GM18867 (cell line): Measurements from ENCODE around the gene ITGA5.
A peak's percentile ranks its signal among the peaks of the same experiment; 100 is the strongest.

Experiments
- ATAC-seq: cut with Tn5 transposase; IDR thresholded peaks from one replicate; pipeline ENCODE4 v1.9.1; 2021; ENCODE audit warnings: mild to moderate bottlenecking, moderate library complexity; ENCODE audit not compliant: unreplicated experiment

ITGA5 gene

DNA sequence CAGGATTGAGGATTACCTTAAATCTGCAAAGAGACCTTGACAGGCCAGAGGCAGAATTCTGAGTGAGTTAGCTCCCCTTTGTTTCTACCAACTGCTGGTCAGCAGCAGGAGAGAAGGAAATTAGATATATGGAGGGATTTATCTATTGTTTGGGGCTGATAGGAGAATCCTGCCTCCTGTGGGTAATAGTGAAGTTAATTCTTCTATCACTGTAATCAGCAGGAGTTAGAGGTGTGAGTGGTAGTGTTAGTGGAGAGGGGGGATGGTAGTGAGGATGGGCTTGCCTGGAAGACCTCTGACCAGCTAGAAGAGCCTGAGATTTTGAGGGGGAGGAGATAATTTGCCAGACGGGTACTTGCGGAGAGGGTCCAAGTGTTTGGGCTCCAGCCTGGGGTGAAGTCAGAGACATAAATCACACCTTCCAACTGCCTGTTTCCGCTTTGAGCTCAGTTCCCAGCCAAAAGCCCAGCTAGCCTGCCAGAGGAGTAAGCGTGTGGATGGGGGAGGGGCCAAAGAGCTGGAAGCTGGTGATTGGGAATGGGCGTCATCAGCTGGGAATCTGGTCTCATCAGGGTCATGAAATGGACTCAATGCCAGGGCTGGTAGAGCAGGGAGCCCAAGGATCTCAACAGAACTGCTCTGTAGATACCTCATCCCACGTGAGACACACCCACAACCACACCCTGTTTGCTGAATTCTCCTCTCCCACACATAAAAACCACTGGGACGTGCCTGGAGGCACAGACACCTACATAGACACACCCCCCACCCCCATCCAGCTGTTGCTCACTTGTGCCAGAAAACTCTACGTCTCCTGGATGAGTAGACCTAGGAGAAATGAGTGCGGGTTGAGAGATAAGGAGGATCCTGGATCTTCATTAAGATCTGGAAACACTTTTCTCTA is 13.1 kb upstream of the ITGA5 start:
- no peak for ATAC-seq

DNA sequence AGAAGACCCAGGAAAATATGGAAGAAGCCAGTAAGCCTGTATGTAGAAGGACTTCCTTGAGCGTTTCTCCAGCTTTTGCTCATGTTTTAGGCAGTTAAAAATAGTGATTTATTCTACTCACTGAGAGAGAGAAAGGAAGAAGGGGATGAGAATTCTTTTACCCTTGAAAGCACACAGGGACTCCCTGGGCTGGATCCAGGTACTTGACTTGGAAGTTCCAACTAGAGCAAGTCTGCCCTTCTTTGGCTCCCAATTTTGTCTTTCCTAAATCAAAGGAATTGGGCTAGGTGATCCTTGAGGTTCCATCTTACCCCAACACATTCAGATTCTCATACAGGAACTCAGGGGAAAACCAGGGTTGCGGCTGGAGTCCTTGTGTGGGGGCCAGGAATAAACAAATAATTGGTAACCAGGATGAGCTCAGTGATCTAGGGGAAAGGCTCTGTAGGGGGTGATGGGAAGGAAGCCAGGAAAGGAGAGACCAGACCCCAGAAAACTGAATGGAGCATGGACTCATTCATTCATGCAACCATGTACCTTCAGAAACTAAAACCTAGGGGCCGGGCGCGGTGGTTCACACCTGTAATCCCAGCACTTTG is 11.5 kb upstream of the ITGA5 start:
- no peak for ATAC-seq

- no peak for ATAC-seq
Observed at GRCh38 chr12:54429014-54429471, 10.0 kb upstream of the ITGA5 start.

GRCh38 chr12:54428050-54429013 is 9.3 kb upstream of the ITGA5 start:
- no peak for ATAC-seq

DNA sequence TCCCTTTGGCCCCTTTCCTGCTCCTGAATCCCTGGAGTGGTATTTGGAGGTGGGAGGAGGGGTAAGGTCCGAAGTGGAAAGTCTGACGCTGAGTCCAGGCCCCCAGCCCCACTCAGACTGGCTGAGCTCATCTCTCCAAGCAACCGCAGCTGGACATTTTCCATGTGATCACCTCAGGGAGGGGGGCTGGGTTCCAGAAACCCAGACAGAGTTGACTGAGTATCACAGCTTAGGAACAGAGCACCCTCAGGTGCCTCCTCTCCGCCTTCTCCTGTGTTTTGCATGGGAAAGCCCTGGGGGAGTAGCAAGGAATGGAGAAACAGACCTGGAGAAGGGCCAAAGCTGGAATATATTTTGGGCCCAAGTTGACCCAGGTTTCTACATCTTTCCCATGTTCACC is 8.0 kb upstream of the ITGA5 start:
- no peak for ATAC-seq

- no peak for ATAC-seq
Observed at GRCh38 chr12:54426690-54427089, 7.6 kb upstream of the ITGA5 start.

GRCh38 chr12:54425702-54426101 is 6.6 kb upstream of the ITGA5 start:
- ATAC-seq = no peak

DNA sequence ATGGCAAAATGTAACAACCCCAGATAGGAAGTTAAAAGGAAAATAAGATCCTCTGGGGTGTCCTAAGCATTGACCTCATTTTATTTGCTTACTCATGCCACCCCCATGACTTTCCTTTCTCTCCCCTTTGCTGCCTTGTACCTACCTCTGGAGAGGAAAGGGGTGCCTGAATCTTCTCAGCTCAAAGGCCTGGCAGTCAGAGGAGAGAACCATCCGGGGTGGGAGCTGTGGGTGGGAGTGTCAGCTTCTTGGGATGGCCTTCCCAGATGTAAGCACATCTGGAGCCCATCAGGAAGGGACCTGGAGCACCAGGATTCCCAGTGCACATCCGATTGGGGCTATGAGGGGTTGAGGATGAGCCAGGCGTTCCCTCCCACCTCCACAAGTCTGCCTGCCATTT is 5.2 kb upstream of the ITGA5 start:
- no peak for ATAC-seq

GRCh38 chr12:54423816-54424150 is 4.7 kb upstream of the ITGA5 start:
- no peak for ATAC-seq

GRCh38 chr12:54421879-54422250 is 2.8 kb upstream of the ITGA5 start:
- ATAC-seq = no peak

DNA sequence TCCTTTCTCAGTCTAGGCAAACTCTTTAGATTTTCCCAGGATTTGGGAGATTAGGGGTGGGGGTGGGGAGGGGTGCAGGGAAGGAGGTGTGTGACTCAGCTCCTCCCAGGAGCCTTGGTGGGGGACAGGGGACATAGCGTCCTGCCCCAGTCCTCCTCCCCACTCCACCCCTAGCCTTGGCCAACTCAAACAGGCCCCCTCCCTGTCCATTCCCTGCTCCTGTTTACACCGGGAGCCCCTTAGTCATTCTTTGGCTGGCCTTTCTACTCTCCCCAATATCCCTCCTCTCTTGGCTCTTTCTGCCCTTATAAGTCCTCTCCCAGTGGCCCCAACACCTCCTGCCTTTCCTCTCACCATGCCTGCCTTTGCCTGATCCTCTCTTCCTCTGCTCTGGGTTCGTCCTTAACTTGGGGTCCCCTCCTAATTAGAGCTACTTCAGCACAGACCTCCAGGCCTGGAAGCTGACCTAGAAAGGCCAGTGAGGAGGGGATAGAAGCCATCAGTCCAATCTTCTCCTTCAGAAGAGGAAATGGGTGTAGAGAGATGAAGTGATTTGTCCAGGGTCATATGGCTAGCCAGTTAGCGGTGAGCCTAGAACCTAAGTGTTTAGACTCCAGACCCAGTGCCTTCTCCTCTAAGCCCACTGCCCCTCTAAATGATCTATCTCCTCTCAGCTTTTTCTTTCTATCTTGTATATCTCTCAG is 2.3 kb upstream of the ITGA5 start:
- no peak for ATAC-seq

DNA sequence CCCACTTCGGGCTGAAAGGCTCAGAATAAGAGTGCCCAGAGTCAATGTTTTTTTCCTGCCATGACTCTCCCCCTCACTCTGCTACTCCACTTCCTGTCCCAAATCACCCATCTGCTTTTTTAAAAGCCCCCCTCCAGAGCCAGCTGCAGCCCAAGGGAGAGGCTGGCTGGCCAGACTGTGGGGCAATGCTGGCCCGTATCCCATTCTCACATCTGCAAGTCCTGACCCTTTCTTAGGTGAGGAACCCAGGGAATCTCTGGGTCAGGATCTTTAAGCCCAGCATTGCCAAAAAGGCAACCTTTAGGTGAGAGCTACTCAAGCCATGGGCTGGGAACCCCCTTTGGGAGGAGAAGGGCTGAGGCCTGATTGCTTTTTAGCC is 1.7 kb upstream of the ITGA5 start:
- ATAC-seq = no peak

- no peak for ATAC-seq
Observed at GRCh38 chr12:54418441-54419087, 502 bp downstream of the ITGA5 start.

DNA sequence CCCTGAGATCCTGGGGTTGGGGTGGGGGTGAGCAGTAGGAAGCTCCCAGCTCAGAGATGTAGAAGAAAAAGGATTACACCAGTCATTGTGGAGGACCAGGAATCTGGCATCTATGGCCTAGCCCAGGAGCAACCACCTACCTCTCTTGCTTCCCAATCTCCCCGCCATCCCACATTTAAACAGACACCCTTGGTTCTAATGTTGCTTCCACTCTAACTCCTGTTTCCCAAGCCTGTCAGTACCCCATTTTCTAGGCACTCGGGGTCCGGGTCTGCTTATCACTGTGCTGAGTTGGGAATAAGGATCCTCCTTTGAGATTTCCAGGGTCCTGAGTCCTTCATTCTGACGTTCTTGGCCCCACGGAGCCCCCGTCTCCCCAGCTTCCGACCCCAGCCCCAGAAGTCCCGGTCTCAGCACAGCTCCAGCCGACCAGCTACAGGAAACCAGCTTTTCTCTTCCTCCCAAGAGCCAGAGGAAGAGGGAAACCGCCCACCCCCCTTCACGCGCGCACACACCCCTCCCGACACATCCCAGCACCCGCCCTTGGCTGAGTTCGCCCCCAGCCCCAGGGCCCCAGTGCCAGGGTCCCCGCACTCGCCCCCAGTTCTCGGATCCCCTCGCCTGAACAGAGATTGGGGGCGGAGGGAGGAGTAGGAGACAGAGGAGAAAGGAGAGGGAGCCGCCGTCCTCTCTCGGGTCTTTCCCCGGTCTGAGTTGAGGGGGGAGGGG is 1.2 kb downstream of the ITGA5 start:
- no peak for ATAC-seq

DNA sequence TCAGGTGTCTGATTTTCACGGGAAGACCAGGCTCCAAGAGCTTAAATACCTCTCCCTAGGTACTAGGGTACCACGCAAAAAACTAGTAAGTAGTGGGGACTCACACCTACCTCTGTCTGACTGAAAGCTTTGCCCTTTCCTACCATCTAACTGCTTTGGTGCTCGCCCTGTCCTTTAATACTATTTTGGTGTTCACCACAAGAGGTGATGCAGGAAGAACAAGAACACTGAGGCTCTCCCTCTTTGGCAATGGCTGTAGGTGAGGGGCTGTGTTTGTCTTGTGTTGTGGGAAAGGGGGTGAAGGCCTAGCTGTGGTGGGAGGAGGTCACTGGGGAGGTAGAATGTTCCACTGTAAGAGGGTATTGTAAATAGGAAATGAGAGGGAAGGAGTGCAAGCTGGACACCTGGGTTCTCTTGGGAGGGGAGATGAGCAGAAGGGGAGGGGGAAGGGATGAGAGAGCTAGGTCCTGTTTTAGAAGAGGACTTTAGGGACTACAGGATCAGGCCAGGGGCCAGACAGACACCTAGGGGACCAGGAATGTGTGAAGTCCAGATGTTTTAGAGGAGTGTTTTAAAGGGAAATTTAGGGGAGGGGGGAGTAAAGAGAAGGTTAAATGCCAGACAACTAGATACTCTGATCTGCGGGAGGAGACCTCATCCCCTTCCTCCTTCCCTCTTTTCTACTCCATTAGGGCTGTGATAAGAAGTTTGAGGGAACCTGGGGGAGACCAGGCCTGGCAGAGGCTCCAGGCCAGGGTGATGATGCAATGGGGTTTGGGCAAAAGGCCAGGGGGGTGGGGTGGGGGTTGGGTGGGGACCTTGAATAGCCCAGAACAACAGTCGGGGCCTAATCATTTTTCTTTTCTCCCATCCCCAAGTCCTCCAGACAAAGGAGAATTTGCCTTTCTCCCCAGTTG is 2.1 kb downstream of the ITGA5 start:
- no peak for ATAC-seq

- no peak for ATAC-seq
Observed at GRCh38 chr12:54415221-54415929, 3.7 kb downstream of the ITGA5 start.

GRCh38 chr12:54413284-54414190 is 5.5 kb downstream of the ITGA5 start:
- ATAC-seq = peak; percentile 45
